Suprapubic skin (tissue), 4 donors: ENCODE results near the gene SERBP1.

Experiments used
- EP300 ChIP-seq: sonication (generic); formaldehyde crosslinking; IDR thresholded peaks from one replicate; pipeline ENCODE4 v1.6.1; 2017; ENCODE audit warnings: antibody characterized with exemption
- POLR2A ChIP-seq, 2 donors: fragments of 450-650 bp; IDR thresholded peaks; one replicate each; pipeline ENCODE4 v1.6.1; 2017; ENCODE audit warnings: antibody characterized with exemption in 2 of 2, mild to moderate bottlenecking in 2 of 2, moderate library complexity in 2 of 2
- POLR2AphosphoS5 ChIP-seq, 3 donors: sonication (generic); formaldehyde crosslinking; IDR thresholded peaks; one replicate each; pipeline ENCODE4 v1.6.1; 2017; ENCODE audit warnings: antibody characterized with exemption in 3 of 3
- TF ChIP-seq, protein P1 (sequence below), 2 donors: fragments of 200-600 bp in 1 of 2; fragments of 450-650 bp in 1 of 2; sonication (generic) in 1 of 2; IDR thresholded peaks; one replicate each; pipeline ENCODE4 v1.5.1; 2016 to 2019; ENCODE audit warnings: antibody characterized with exemption in 2 of 2, mild to moderate bottlenecking in 1 of 2, moderate library complexity in 1 of 2

DNA sequence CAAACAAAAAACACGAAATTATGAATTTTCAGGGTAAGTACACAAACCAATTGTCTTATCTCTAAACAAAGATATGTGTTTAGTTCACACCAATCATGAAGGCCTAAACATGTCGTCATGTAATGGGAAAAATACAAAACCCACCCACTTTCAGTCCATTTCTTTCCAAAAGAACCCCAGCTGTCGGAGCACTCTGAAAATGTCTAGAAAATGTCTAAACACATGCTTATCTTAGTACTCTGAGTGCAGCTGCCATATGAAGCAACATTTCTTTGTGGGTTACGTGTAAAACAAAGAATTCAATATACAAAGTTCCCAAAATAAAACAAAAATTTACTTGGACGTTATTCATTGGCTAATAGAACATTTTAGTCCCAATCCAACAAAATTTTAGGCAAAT, 22.7 kb downstream of the SERBP1 start:
- TF ChIP-seq, protein P1, sequence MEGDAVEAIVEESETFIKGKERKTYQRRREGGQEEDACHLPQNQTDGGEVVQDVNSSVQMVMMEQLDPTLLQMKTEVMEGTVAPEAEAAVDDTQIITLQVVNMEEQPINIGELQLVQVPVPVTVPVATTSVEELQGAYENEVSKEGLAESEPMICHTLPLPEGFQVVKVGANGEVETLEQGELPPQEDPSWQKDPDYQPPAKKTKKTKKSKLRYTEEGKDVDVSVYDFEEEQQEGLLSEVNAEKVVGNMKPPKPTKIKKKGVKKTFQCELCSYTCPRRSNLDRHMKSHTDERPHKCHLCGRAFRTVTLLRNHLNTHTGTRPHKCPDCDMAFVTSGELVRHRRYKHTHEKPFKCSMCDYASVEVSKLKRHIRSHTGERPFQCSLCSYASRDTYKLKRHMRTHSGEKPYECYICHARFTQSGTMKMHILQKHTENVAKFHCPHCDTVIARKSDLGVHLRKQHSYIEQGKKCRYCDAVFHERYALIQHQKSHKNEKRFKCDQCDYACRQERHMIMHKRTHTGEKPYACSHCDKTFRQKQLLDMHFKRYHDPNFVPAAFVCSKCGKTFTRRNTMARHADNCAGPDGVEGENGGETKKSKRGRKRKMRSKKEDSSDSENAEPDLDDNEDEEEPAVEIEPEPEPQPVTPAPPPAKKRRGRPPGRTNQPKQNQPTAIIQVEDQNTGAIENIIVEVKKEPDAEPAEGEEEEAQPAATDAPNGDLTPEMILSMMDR (IDR thresholded peaks at IDR 0.05): no peak
- TF ChIP-seq POLR2AphosphoS5 (IDR thresholded peaks at IDR 0.05) (no peak), POLR2A (IDR thresholded peaks at IDR 0.05) (no peak), EP300 (no peak)
